ENCODE results near the gene RPL18.

Gene RPL18

DNA sequence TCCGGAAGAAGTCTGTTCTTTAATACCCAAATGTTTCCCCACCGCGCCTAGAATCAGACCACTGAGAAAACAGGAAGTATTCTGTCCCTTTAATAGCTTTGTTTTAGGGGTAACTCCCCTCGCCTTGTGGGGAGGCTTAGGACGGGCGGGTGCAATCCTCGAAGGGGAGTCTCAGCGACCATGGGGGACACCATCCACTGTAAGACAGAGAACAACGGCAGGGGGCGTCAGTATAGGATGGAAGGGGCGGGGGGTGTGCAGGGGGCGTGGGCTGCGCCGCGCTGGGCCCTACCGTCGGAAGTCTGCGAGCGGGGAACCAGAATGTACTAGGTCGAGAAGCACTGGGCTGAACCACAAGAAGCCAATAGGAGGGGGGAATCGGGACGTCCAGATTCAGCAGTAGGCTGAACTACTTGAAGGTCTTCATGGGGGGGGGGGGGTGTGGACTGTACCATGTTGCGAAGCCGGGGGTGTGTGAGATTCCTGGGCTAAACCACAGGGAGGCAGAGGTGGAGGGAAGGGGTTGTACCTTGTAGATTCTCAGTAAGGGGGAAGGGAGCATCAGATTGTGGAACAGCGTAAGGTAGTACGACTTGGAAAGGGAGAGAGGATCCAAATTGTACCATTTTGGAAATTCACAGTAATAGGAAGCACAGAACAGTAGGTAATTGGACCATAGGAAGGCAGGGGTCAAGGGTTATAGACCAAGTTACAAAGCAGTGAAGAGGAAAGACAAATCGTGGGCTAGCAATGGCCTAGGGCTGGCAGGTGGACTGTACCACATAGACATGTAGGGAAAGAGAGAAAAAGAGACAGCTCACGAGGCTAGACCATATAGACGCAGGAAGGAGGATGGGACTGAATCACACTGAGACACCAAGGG is 19.2 kb upstream of the RPL18 start (continued):
- TF ChIP-seq ZBTB44 (tag by site-specific recombination; IDR thresholded peaks at IDR 0.05) (no peak), ZNF580 (tag by site-specific recombination; IDR thresholded peaks at IDR 0.05) (peak; percentile 37; the same call in 1 of the 2 replicates), ZNF747 (tag by site-specific recombination; IDR thresholded peaks at IDR 0.05) (0 out of 2 replicates have a peak, but pooled peaks have one; percentile 21), ZNF777 (tag by site-specific recombination; IDR thresholded peaks at IDR 0.05; ENCODE audit: borderline replicate concordance) (peak; percentile 92), ZBTB48 (tag by site-specific recombination; IDR thresholded peaks at IDR 0.05) (peak; percentile 64; the same call in 1 of the 2 replicates), ZNF398 (tag by site-specific recombination; IDR thresholded peaks at IDR 0.05) (no peak), ZNF404 (tag by site-specific recombination; IDR thresholded peaks at IDR 0.05) (0 out of 2 replicates have a peak, but pooled peaks have one; percentile 34), ZBTB17 (tag by site-specific recombination; IDR thresholded peaks at IDR 0.05) (peak; percentile 2; the same call in 1 of the 2 replicates), ZXDB (tag by site-specific recombination; IDR thresholded peaks at IDR 0.05) (0 out of 2 replicates have a peak, but pooled peaks have one; percentile 40), ZNF76 (tag by site-specific recombination; IDR thresholded peaks at IDR 0.05; ENCODE audit: borderline replicate concordance, low read depth) (0 out of 2 replicates have a peak, but pooled peaks have one; percentile 7), KLF7 (tag by site-specific recombination; IDR thresholded peaks at IDR 0.05; ENCODE audit: borderline replicate concordance) (0 out of 2 replicates have a peak, but pooled peaks have one; percentile 15), PATZ1 (tag by site-specific recombination; IDR thresholded peaks at IDR 0.05) (peak; percentile 5; the same call in 1 of the 2 replicates), WT1 (tag by site-specific recombination; IDR thresholded peaks at IDR 0.05) (peak; percentile 6; the same call in 1 of the 2 replicates), PRDM10 (tag by site-specific recombination; IDR thresholded peaks at IDR 0.05) (peak; percentile 99), BCL11A (tag by site-specific recombination; IDR thresholded peaks at IDR 0.05; ENCODE audit: low read depth) (peak; percentile 50; the same call in 1 of the 2 replicates), ZNF621 (tag by site-specific recombination; IDR thresholded peaks at IDR 0.05) (no peak), MEIS1 (CRISPR knock-in tag; IDR thresholded peaks at IDR 0.05; ENCODE audit: borderline replicate concordance) (no peak), ZNF37A (tag by site-specific recombination; IDR thresholded peaks at IDR 0.05) (no peak), ZNF2 (tag by site-specific recombination; IDR thresholded peaks at IDR 0.05) (peak; percentile 59; the same call in 1 of the 2 replicates)
- TF ChIP-seq, protein P1, sequence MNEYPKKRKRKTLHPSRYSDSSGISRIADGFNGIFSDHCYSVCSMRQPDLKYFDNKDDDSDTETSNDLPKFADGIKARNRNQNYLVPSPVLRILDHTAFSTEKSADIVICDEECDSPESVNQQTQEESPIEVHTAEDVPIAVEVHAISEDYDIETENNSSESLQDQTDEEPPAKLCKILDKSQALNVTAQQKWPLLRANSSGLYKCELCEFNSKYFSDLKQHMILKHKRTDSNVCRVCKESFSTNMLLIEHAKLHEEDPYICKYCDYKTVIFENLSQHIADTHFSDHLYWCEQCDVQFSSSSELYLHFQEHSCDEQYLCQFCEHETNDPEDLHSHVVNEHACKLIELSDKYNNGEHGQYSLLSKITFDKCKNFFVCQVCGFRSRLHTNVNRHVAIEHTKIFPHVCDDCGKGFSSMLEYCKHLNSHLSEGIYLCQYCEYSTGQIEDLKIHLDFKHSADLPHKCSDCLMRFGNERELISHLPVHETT (tag by site-specific recombination; IDR thresholded peaks at IDR 0.05) = no peak

Data from HEK293 (cell line).